Fibroblast of the aortic adventitia (primary cell): ENCODE data around the gene FARP1. TPM values are rescaled to one million over a fixed set of nuclear protein-coding genes. Genes with fewer than 3 reads are reported as not detected.

Source experiments
- DNase-seq: peaks from one replicate; pipeline ENCODE4 v3.0.0-alpha.2; 2010; ENCODE audit warnings: low read depth
- H3K4me3 ChIP-seq: 2 replicates; pipeline ENCODE4 v1.5.1; 2011; ENCODE audit warnings: low read depth, mild to moderate bottlenecking, control low read depth, low read length, moderate library complexity
- total RNA-seq: library from RNA; depleted of rRNA; stranded (reverse); fragments of >200 nt; gene quantifications from 2 replicates; pipeline ENCODE4 v1.2.3, GENCODE V29; 2012; ENCODE audit warnings: low replicate concordance
- TF ChIP-seq, protein P1 (sequence below): IDR thresholded peaks from 2 replicates; pipeline ENCODE4 v1.5.1; 2011; ENCODE audit warnings: mild to moderate bottlenecking, low read length, control low read depth, inconsistent platforms; ENCODE audit not compliant: insufficient read depth

The FARP1 gene
- total RNA-seq, 1 donor: 16.2 TPM

DNA sequence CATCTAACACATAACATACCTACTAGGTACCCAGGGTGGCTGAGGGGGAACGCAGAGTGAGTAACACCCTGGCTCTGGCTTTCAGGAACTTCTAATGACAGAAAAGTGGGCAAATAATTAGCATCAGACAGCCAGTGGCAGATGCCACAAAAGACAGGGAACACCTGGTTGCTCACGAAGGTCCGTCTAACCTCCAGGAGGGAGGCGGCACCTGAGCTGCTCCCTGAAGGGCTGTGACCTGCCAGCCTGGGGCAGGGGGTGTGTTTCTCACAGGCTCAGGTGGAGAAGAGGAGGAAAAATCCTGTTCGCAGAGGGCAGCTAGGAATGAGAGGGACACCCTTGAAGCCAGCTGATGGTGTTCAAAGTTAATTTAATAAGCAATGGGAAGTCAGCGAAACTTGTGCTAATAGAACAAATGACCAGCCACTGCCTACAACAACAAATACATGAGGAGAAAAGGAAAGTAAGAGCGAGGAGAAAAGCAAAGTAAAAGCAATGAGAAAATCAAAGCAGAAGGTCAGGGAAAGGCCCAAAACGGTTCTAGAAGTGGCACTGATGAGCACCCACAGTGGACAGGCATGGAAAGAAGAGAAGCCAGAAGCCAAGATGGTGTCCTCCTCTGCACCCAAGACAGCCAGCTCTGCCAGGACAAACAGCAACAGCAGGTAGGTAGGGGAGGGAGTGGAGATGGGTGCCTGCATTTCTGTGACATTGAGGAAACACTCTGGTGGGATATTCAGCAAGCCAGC is 346.7 kb downstream of the FARP1 start:
- DNase-seq: no peak
- TF ChIP-seq, protein P1, sequence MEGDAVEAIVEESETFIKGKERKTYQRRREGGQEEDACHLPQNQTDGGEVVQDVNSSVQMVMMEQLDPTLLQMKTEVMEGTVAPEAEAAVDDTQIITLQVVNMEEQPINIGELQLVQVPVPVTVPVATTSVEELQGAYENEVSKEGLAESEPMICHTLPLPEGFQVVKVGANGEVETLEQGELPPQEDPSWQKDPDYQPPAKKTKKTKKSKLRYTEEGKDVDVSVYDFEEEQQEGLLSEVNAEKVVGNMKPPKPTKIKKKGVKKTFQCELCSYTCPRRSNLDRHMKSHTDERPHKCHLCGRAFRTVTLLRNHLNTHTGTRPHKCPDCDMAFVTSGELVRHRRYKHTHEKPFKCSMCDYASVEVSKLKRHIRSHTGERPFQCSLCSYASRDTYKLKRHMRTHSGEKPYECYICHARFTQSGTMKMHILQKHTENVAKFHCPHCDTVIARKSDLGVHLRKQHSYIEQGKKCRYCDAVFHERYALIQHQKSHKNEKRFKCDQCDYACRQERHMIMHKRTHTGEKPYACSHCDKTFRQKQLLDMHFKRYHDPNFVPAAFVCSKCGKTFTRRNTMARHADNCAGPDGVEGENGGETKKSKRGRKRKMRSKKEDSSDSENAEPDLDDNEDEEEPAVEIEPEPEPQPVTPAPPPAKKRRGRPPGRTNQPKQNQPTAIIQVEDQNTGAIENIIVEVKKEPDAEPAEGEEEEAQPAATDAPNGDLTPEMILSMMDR: no peak
- no peak overlapping the region for H3K4me3 ChIP-seq

DNA sequence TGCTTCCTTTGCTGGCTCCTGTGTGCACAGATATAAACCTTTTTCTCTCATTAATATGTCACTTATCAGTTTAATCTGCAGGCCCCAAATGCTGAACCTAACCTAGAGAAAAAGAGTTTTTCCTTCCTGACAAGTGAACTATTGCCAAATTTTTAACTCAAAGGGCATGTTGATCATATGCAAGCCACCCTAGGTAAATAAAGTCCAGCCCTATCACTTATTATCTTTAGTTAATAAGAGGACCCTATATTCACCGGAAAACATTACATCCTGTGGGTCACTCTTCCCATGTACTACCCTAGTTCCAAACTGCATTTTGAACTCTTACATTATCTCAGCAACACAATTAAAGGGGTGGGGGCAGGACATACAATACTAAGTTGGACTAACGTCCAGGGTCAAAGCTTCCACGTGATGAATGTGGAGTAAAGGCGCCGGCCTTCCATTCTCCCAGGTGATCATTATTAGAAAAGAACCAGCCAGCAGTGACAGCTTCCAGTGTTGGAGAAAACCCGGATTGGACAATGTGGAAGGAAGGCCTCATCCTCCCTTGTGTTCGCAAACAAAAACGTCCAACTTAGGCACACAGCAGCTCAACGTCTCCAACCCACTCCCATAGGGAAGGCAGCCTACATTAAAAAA is 347.4 kb downstream of the FARP1 start:
- no peak overlapping the region for H3K4me3 ChIP-seq
- DNase-seq: no peak
- TF ChIP-seq, protein P1: no peak

DNA sequence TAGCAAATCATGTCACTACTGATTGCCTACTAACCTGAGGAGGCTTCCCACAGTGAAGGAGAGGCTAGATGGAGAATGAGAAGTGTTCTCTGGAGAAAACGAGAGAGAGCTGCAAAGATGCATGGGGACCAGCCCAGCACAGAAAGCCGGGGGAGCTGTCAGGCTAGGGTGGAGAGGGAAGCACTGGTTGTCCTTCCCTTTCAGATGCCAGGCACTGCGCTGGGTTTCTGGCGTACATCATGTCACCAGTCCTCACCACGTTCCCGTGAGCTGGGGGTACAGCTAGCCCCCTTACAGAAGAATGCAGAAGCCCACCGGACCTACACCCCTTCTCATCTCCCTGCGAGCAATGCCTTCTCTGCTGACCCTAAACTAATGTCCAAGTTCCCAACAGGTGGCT is 348.0 kb downstream of the FARP1 start:
- TF ChIP-seq, protein P1: no peak
- no peak for DNase-seq
- H3K4me3 ChIP-seq: no peak overlapping the region

DNA sequence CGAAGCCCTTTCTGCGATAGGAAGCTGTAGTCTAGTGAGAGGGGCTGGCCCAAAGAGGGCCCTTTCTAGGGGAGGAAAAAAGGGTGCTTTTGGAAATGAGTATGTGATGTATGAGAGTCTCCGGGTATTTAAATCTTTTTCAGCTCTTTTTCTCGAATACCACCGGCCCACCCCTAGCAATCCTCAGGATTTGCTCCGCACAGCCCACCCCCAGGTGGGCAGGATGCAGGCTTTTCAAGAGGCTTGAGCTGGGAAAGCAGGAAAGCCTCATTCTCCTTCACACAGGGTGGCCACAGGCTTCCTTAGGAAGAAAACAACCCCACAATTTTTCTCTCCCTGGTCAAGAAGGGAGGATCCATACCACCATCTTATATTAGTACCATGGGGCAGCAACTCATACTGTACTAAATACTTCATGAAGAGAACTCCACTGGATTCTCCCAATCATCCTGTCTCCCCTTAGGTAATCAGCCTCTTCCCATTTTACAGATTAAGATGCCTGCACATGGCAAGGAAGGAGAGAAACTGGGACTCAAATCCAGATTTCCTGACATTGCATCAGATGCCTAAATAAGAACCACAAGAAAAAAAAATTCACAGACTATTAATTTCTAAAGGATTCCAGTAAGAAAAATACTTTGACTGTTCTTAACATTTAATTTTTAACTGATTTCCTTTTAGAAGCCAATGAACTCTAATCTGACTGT is 349.6 kb downstream of the FARP1 start:
- peak; percentile 84 for DNase-seq
- H3K4me3 ChIP-seq: no peak overlapping the region
- TF ChIP-seq, protein P1: no peak

DNA sequence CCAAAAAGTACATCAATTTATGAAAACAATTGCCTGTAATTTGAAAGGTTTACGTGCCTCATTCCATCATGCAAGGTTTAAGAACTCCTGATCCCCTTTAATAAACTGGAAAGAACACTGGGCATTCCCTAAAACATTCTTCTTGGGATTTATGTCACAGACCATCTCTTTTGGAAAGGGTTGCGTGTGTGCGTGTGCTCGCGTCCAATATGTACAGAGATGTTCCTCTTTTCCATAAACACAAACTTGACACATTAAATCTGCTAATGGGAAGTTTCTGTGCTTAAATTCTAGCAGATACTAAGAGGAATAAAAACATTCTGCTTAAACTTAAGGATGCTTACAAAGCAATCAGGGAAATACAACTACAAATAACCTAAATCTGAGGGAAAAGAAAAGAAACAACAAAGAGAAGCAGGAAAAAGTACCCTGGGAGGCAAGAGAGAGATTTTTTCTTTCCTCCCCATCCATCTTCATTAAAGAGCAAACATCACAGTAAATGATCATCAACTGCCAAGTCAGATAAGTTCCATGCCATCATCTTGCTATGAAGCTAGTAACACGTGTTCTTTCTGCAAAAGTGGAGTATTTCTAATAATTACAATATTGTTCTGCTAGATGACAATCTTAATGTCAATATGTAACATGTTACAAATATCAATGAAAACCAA is 350.3 kb downstream of the FARP1 start:
- H3K4me3 ChIP-seq: no peak overlapping the region
- DNase-seq: no peak
- TF ChIP-seq, protein P1: no peak

DNA sequence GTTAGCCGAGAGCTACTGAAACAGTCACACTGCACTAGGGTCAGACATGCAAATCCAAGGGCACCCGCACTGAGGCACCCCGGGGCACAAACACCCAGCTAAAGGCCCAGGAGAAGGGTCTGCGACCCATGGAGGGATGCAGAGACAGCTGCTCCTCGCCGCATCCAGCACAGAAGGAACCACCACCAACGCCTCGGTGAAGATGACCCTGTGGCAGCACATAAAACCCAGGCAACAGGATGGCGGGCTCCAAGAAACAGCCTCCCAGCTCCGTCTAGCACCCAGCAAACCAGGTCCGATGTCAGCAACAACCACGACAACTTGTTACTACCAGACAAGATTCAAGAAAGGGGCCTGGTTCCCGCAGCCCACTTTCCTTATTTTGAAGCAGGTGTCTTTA is 351.9 kb downstream of the FARP1 start:
- TF ChIP-seq, protein P1: no peak
- H3K4me3 ChIP-seq: no peak overlapping the region
- no peak for DNase-seq
